HG03139 (cell line): ENCODE results near the gene ARID4B.
"Not testable (repeated sequence)": the region's sequence is repeated elsewhere in the genome, so short reads cannot be mapped to it uniquely, and the experiment has no call there.

Experiments
- ATAC-seq: cut with Tn5 transposase; IDR thresholded peaks from one replicate; pipeline ENCODE4 v1.9.1; 2021; ENCODE audit not compliant: unreplicated experiment

ARID4B gene

GRCh38 chr1:235328271-235329138 is 526 bp upstream of the ARID4B start, which contains the start of gene GGPS1:
GGPS1 (plus strand) TSS chr1:235328570; CDS start chr1:235335265, 6,695 bp downstream.
- peak; percentile 53 for ATAC-seq

DNA sequence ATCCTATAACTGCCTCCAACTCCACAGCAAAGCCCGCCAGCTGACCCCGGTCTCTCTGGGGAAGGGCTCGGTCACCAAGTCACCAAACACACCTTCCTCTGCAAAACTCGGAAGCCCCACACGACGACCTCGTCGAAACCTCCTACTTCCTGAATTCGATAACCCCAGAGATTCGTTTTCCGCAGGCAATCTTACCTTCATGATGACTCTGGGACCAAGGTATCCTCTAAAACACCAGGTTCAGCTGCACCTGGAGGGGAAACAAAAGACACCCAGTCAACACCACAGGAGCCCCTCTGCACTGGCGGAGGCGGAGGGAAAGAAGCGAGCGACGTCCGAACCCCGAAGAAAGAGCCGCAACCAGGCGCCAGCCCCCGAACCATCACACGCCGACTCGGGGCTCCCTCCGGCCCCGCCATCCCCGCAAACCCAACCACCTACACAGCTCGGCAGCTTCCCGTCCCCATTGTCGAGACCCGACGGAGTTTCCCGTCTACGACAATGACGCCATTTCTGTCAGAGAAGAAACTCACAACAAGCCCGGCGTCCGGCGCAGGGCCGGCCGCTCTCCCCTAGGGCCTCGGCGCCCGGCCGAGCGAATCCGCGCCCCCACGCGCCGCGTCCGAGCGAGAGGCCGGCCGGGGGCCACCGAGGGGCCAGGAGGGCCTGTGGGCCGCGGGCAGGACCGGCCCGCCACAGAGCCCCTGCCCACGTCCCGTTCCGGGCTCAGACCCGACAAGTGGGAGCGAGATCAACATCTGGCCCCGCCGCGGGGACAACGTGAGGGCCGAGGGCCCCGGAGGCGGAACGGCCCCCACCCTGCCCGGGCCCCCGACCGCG is 1.0 kb downstream of the ARID4B start:
- ATAC-seq = no peak

GRCh38 chr1:235325854-235326253 is 2.1 kb downstream of the ARID4B start:
- no peak for ATAC-seq

GRCh38 chr1:235325139-235325538 is 2.8 kb downstream of the ARID4B start:
- ATAC-seq = no peak

GRCh38 chr1:235324296-235324695 is 3.7 kb downstream of the ARID4B start:
- no peak for ATAC-seq

DNA sequence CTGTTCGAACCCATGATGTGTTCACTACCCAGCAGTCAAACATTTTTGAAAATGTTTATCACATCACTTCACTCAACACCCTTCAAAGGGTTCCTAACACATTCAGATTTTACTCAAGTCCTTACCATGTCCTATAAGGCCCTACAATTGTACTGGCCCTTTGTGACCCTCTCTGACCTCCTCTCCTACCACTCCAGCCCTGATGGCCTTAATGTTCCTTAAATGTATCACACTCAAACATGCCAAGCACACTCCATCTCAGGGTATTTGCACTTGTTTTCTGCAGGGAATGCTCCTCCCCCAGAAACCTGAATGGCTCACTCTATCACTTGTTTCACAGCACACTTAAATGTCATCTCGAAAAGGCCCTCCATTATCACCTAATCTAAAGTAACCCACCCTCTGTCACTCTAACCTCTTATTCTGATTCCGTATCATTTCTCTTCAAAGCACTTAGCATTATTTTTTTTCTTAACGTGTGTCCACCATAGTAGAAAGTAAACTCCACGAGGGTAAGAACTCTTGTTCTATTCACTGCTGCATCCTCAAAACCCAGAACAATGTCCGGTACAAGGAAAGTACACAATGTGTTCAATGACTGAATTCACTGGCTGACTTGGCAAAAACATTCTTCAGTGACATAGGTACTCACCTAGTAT is 7.3 kb downstream of the ARID4B start:
- no peak for ATAC-seq

GRCh38 chr1:235319255-235319654 is 8.7 kb downstream of the ARID4B start:
- no peak for ATAC-seq

DNA sequence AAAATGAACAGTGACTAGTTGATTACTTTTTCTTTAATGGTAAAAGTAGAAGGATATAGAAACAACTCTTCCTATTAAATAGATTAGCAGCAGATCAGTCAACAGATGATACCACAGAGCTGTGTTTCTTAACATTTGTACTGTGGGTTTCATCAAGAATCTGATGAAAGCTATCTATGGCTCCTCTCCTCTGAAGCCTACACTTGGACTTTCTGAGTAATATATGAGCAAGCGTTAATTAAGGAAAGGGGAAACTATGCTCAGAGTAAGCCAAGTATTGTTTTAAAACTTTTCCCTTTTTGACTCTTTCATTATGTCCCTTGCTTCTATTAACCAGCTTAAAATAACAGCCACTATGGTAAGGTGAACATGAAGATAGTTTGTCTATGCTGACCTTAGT is 10.8 kb downstream of the ARID4B start:
- ATAC-seq = no peak

- ATAC-seq = no peak
These were observed 12.2 kb downstream of the ARID4B start for GRCh38 chr1:235315735-235316134.

GRCh38 chr1:235315173-235315572 is 12.8 kb downstream of the ARID4B start:
- ATAC-seq = no peak

DNA sequence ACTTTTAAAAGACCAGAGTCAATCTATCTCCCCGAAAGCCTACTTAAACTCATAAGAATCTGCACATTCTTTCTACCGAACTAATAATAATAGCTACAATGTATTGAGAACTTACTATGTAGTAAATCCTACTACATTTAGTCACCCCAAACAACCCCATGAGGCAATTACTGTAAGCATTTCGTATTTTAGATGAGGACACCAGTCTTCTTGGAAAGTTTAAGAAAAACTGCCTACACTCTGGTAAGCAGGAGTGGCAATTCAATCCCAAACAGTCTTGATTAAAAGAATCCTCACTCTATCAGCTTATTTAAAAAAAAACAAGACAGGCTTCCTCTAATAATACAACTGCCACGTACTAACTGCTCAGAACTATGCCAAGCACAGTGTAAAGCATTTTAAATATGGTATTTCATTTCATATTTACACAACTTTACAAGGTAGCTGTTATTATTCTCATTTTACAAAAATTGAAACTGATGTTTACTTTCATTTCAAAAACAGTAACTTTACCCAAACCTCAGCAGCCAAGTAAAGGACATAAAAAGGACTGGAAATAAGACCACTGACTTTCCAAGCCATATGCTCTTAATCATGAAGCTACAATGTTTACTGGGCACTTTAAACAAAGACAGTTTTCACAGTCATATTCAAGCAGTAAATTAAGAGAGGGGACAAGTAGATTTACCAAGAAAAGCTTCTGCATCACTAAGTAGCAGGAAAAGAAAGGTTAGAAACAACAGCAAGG is 13.9 kb downstream of the ARID4B start:
- ATAC-seq = no peak

- no peak for ATAC-seq
These were observed 14.7 kb downstream of the ARID4B start for GRCh38 chr1:235313262-235313661.

- ATAC-seq = not testable (repeated sequence)
These were observed 18.8 kb downstream of the ARID4B start for GRCh38 chr1:235309206-235309605.

GRCh38 chr1:235307158-235308124 is 20.5 kb downstream of the ARID4B start:
- no peak for ATAC-seq

- no peak for ATAC-seq
These were observed 23.2 kb downstream of the ARID4B start for GRCh38 chr1:235304549-235305451.

- ATAC-seq = no peak
These were observed 25.8 kb downstream of the ARID4B start for GRCh38 chr1:235302143-235302542.

GRCh38 chr1:235299169-235299858 is 28.7 kb downstream of the ARID4B start:
- ATAC-seq = no peak

GRCh38 chr1:235298758-235299157 is 29.2 kb downstream of the ARID4B start:
- no peak for ATAC-seq
